Testis (tissue), 3 donors: ENCODE data around the gene DNM1L. TPM values are rescaled to one million over a fixed set of nuclear protein-coding genes. Genes with fewer than 3 reads are reported as not detected.

Experiments
- DNase-seq: peaks from one replicate; pipeline ENCODE4 v3.0.0-alpha.2; 2019
- H3K27ac ChIP-seq, 2 donors: fragments of 200-600 bp; sonication (generic); one replicate each; pipeline ENCODE4 v1.5.1; 2019
- H3K27me3 ChIP-seq: fragments of 200-600 bp; sonication (generic); one replicate; pipeline ENCODE4 v1.5.1; 2019
- H3K36me3 ChIP-seq: fragments of 200-600 bp; sonication (generic); one replicate; pipeline ENCODE4 v1.5.1; 2017; ENCODE audit warnings: low read depth; ENCODE audit errors: missing control alignments
- H3K4me1 ChIP-seq: fragments of 200-600 bp; sonication (generic); one replicate; pipeline ENCODE4 v1.5.1; 2019
- H3K4me3 ChIP-seq, 2 donors: fragments of 200-600 bp; sonication (generic); one replicate each; pipeline ENCODE4 v1.5.1; 2017 to 2019
- H3K9me3 ChIP-seq: fragments of 200-600 bp; sonication (generic); one replicate; pipeline ENCODE4 v1.5.1; 2017
- POLR2A ChIP-seq: fragments of 450-650 bp; IDR thresholded peaks from one replicate; pipeline ENCODE4 v1.6.1; 2017; ENCODE audit warnings: antibody characterized with exemption, mild to moderate bottlenecking, moderate library complexity
- WGBS, 2 donors: methylation state at CpG; one replicate each; pipeline ENCODE4 v1.1.5; 2018; 5-methylcytosine and 5-hydroxymethylcytosine counted together
- intact Hi-C: fragments of 100-400 bp; cut with DNase I; formaldehyde crosslinking; loops from one replicate; pipeline ENCODE4 v1.15.1; 2023; ENCODE audit warnings: low total_unique reads
- polyA plus RNA-seq: library from polyadenylated mRNA; stranded (reverse); fragments of 350-450 nt; fragmentation: Illumina TruSeq; extraction: RNeasy Lipid Tissue Mini Kit (QIAGEN cat#74804); gene quantifications from one replicate; pipeline ENCODE4 v1.2.3, GENCODE V29; 2014; ENCODE audit warnings: low read depth, low replicate concordance; ENCODE audit not compliant: insufficient read depth
- total RNA-seq, 2 donors: library from RNA; depleted of rRNA; stranded (reverse); fragments of >200 nt; gene quantifications; one replicate each; pipeline ENCODE4 v1.2.3, GENCODE V29; 2016
- TF ChIP-seq, protein P1 (sequence below), 3 experiments: fragments of 450-650 bp in 2 of 3; fragments of 200-600 bp in 1 of 3; sonication (generic) in 1 of 3; IDR thresholded peaks; one replicate each; pipeline ENCODE4 v1.5.1; 2016 to 2019; ENCODE audit warnings: antibody characterized with exemption in 3 of 3, mild to moderate bottlenecking in 2 of 3, moderate library complexity in 1 of 3

Gene DNM1L
- total and polyA plus RNA-seq, 3 donors from 2014 or later: 64.9 to 92.4 (median 75.5) TPM

DNA sequence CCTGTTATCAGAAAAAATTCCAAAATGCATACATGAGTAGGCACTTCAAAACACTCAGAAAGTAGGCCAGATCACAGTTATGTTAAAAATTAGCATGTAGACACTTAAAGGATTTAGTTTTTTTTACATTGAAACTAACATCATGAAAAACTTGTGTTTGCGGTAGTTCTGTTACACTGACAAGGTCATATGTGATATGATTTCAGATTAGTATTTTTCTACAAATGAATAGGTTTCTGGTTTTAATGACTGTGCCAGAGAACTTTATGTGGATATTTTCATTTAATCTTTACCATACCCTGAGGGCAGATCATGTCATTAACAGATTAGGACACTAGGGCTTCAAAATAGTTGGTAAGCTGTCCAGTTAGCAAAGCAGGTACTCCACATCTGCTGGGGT, 55.9 kb downstream of the DNM1L start:
- TF ChIP-seq POLR2A: no peak
- TF ChIP-seq, protein P1, sequence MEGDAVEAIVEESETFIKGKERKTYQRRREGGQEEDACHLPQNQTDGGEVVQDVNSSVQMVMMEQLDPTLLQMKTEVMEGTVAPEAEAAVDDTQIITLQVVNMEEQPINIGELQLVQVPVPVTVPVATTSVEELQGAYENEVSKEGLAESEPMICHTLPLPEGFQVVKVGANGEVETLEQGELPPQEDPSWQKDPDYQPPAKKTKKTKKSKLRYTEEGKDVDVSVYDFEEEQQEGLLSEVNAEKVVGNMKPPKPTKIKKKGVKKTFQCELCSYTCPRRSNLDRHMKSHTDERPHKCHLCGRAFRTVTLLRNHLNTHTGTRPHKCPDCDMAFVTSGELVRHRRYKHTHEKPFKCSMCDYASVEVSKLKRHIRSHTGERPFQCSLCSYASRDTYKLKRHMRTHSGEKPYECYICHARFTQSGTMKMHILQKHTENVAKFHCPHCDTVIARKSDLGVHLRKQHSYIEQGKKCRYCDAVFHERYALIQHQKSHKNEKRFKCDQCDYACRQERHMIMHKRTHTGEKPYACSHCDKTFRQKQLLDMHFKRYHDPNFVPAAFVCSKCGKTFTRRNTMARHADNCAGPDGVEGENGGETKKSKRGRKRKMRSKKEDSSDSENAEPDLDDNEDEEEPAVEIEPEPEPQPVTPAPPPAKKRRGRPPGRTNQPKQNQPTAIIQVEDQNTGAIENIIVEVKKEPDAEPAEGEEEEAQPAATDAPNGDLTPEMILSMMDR (IDR thresholded peaks at IDR 0.05): no peak
- DNase-seq: no peak
- H3K4me1 ChIP-seq: no peaks in the 10 kb centered on the region
- H3K27ac ChIP-seq: no peak overlapping the region
- H3K4me3 ChIP-seq: no peak overlapping the region
- no peaks in the 10 kb centered on the region for H3K27me3 ChIP-seq
- H3K9me3 ChIP-seq: no peaks in the 10 kb centered on the region
- no peaks in the 10 kb centered on the region for H3K36me3 ChIP-seq
- intact Hi-C loops: no loop called here
- 75 to 85% methylated on average over 1 of the region's 1 CpG for WGBS, 2 donors

- Histone ChIP-seq H3K27ac (no peak overlapping the region), H3K4me1 (no peaks in the 10 kb centered on the region), H3K9me3 (no peaks in the 10 kb centered on the region), H3K27me3 (no peaks in the 10 kb centered on the region), H3K36me3 (no peaks in the 10 kb centered on the region), H3K4me3 (no peak overlapping the region)
- DNase-seq: no peak
- no peak for TF ChIP-seq POLR2A
- TF ChIP-seq, protein P1 (IDR thresholded peaks at IDR 0.05): no peak
- WGBS, 2 donors: 74 to 86% methylated on average over 3 of the region's 3 CpGs
- intact Hi-C loops: no loop called here
Observed at GRCh38 chr12:32736445-32736844, 57.3 kb downstream of the DNM1L start.

DNA sequence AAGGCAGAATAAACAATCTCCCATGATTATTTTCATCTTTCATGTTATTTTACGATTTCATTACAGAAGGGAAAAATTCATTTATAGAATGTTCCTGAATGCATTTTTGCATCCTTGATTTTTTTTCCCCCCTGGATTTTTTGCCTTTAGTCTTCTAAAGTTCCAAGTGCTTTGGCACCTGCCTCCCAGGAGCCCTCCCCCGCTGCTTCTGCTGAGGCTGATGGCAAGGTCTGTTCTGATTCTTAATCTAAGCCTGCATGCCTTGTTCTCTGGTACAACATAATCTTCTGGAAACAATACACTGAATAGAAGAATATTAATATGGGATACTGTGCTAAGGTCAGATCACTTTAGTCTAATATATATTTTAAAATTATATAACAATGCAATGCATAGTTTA, 58.6 kb downstream of the DNM1L start:
- DNase-seq: no peak
- no peak overlapping the region for H3K27ac ChIP-seq
- H3K4me1 ChIP-seq: no peaks in the 10 kb centered on the region
- no peak overlapping the region for H3K4me3 ChIP-seq
- 80 to 91% methylated on average over 2 of the region's 2 CpGs for WGBS, 2 donors
- no peaks in the 10 kb centered on the region for H3K36me3 ChIP-seq
- intact Hi-C loops: no loop called here
- TF ChIP-seq, protein P1 (IDR thresholded peaks at IDR 0.05): no peak
- no peak for TF ChIP-seq POLR2A
- H3K9me3 ChIP-seq: no peaks in the 10 kb centered on the region
- H3K27me3 ChIP-seq: no peaks in the 10 kb centered on the region

- 91 to 96% methylated on average over 2 of the region's 2 CpGs for WGBS, 2 donors
- no peak for TF ChIP-seq POLR2A
- TF ChIP-seq, protein P1 (IDR thresholded peaks at IDR 0.05): no peak
- Histone ChIP-seq H3K27me3 (no peaks in the 10 kb centered on the region), H3K4me3 (no peak overlapping the region), H3K4me1 (no peaks in the 10 kb centered on the region), H3K36me3 (no peaks in the 10 kb centered on the region), H3K9me3 (no peaks in the 10 kb centered on the region), H3K27ac (no peak overlapping the region)
- intact Hi-C loops: no loop called here
- DNase-seq: no peak
Observed at GRCh38 chr12:32739279-32739678, 60.2 kb downstream of the DNM1L start.

GRCh38 chr12:32742133-32742532, 63.0 kb downstream of the DNM1L start:
- H3K9me3 ChIP-seq: no peaks in the 10 kb centered on the region
- no peak for DNase-seq
- no peaks in the 10 kb centered on the region for H3K27me3 ChIP-seq
- WGBS, 2 donors: 93 to 94% methylated on average over 10 of the region's 10 CpGs
- no peak overlapping the region for H3K27ac ChIP-seq
- TF ChIP-seq, protein P1 (IDR thresholded peaks at IDR 0.05): no peak
- TF ChIP-seq POLR2A: no peak
- intact Hi-C loops: no loop called here
- no peak overlapping the region for H3K4me3 ChIP-seq
- no peaks in the 10 kb centered on the region for H3K36me3 ChIP-seq
- H3K4me1 ChIP-seq: no peaks in the 10 kb centered on the region
